GM08714 (cell line): ENCODE data around the gene ARHGDIG.
"Not testable (repeated sequence)": the region's sequence is repeated elsewhere in the genome, so short reads cannot be mapped to it uniquely, and the experiment has no call there.

Experiments used
- H3K4me3 ChIP-seq: fragments of 200-500 bp; sonication (Bioruptor generic); 2 replicates; pipeline ENCODE4 v1.5.1; 2014; ENCODE audit warnings: mild to moderate bottlenecking, low read length, inconsistent platforms
- ZNF274 ChIP-seq: IDR thresholded peaks from 2 replicates; pipeline ENCODE4 v1.6.1; 2012; ENCODE audit warnings: mild to moderate bottlenecking, low read depth, low read length

Gene ARHGDIG

DNA sequence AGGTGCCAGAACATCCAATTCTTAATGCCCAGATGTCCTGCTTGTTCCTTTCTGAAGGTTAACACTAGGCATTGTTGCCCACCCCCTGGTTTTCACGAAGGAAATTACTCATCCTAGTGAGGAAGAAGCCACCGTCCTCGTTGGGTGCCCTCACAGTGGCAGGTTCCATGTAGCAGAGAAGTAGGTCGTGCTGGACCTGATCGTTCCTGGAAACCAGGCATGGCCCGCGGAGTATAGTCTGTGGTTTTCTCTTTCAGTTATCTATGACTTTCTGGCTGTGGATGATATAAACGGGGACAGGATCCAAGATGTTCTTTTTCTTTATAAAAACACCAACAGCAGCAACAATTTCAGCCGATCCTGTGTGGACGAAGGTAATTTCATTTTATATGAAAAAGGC is 21.2 kb upstream of the ARHGDIG start:
- H3K4me3 ChIP-seq: no peak overlapping the region
- no peak for TF ChIP-seq ZNF274

- H3K4me3 ChIP-seq: no peak overlapping the region
- no peak for TF ChIP-seq ZNF274
Observed at GRCh38 chr16:259814-260253, 20.6 kb upstream of the ARHGDIG start.

DNA sequence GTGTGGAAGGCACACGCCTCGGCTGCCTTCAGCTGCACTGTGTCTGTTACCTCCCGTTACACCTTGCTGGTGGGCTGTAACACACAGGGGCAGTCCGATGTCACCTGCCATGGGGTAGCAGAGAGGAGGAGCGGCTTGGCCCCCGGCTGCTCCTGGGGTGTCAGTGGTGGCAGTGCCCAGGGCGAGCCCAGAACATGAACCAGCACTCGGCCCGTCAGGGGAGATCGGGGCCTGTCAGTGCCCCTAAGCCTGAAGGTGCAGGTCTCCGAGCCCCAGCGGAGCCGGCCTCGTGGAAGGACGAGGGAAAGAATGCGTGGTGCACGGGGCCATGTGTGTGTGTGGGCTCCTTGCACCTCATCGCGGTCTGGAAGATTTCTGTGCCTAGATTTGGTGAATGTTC is 20.1 kb upstream of the ARHGDIG start:
- no peak overlapping the region for H3K4me3 ChIP-seq
- no peak for TF ChIP-seq ZNF274

DNA sequence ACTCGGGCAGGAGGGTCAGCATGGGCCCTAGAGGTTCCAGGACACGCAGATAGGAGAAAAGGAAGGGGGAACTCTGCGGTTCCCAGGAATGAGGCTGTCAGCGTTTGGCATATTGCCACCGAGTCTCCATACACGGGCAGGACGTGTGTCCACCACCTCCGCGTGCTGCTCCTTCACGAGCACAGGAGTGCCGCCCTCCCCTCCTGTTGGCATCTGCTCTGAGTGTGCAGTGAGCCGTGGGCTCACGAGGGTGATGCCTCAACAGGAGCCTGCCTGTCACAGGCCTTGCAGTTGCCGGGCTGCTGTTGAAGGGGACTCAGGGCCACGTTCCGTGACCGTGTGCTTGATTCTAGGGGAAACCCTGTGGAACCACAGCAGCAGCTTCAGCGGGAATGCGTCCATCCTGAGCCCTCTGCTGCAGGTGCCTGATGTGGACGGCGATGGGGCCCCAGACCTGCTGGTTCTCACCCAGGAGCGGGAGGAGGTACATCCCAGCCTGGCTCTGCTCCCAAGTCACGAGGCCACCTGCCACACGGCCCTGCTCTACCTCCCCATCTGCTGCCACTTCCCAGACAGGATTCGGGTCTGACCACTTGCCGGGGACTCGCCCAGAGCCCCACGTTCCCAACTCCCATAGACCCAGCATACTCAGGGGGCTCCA is 19.2 kb upstream of the ARHGDIG start:
- no peak for TF ChIP-seq ZNF274
- no peak overlapping the region for H3K4me3 ChIP-seq

GRCh38 chr16:262121-262745 is 18.2 kb upstream of the ARHGDIG start:
- TF ChIP-seq ZNF274: no peak
- H3K4me3 ChIP-seq: no peak overlapping the region

GRCh38 chr16:263182-263774 is 17.1 kb upstream of the ARHGDIG start:
- no peak for TF ChIP-seq ZNF274
- H3K4me3 ChIP-seq: no peak overlapping the region

GRCh38 chr16:263944-264343 is 16.4 kb upstream of the ARHGDIG start:
- H3K4me3 ChIP-seq: no peak overlapping the region
- TF ChIP-seq ZNF274: no peak

- no peak overlapping the region for H3K4me3 ChIP-seq
- TF ChIP-seq ZNF274: no peak
Observed at GRCh38 chr16:264440-264951, 15.9 kb upstream of the ARHGDIG start.

DNA sequence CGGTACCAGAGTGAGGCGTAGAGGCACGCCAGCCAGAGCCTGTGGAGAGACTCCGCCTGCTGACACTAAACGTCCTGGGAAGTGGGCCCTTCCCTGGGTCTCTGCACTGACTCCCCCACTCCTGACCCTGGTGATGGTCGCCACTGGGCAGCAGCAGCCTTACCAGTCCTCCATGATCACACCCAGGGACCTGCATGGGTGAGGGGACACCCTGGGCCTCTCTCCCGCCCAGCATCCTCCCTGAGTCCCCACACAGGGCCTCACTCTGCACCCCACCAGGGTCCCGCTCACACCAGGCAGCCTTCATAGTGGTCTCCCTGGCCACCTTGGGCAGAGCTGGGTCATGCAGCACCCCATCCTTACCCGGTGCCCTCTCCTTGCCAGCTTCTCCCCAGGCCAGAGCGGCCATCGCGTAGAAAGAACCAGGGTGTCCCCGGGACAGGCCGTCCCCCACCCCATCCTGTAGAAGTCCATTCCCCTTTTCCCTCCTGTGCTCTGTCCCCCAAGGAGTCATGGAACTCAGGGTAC is 15.3 kb upstream of the ARHGDIG start:
- TF ChIP-seq ZNF274: no peak
- H3K4me3 ChIP-seq: no peak overlapping the region

GRCh38 chr16:265711-266110 is 14.7 kb upstream of the ARHGDIG start:
- TF ChIP-seq ZNF274: no peak
- H3K4me3 ChIP-seq: no peak overlapping the region

GRCh38 chr16:266258-267164 is 13.9 kb upstream of the ARHGDIG start:
- TF ChIP-seq ZNF274: no peak
- no peak overlapping the region for H3K4me3 ChIP-seq

DNA sequence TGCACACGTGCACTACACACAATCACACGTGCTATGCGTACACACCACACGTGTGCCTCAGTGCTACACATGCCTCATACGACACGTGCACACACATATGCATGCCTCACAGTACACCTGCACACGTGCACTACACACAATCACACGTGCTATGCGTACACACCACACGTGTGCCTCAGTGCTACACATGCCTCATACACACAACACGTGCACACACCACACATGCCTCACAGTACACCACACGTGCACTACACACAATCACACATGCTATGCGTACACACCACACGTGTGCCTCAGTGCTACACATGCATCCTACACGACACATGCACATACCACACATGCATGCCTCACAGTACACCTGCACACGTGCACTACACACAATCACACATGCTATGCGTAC is 12.8 kb upstream of the ARHGDIG start:
- not testable (repeated sequence) for H3K4me3 ChIP-seq

- H3K4me3 ChIP-seq: no peak overlapping the region
- no peak for TF ChIP-seq ZNF274
Observed at GRCh38 chr16:268141-269053, 12.0 kb upstream of the ARHGDIG start.
